Cardiac fibroblast (primary cell): ENCODE results near the gene CARD11.

Experiments used
- DNase-seq, 2 donors: peaks; one replicate each; pipeline versions ENCODE4 v3.0.0 to v3.0.0-alpha.2; 2010; ENCODE audit warnings: low read depth in 2 of 2
- H3K4me3 ChIP-seq, 2 donors: replicated peaks in 1 of 2; 1 replicate in 1 of 2; 2 replicates in 1 of 2; pipeline ENCODE4 v1.5.1; 2011; ENCODE audit warnings: low read depth in 2 of 2, low read length in 2 of 2, mild to moderate bottlenecking in 2 of 2, moderate library complexity in 1 of 2
- TF ChIP-seq, protein P1 (sequence below): IDR thresholded peaks from one replicate; pipeline ENCODE4 v1.5.1; 2011; ENCODE audit warnings: low read depth, mild to moderate bottlenecking, low read length, inconsistent platforms

The CARD11 gene

DNA sequence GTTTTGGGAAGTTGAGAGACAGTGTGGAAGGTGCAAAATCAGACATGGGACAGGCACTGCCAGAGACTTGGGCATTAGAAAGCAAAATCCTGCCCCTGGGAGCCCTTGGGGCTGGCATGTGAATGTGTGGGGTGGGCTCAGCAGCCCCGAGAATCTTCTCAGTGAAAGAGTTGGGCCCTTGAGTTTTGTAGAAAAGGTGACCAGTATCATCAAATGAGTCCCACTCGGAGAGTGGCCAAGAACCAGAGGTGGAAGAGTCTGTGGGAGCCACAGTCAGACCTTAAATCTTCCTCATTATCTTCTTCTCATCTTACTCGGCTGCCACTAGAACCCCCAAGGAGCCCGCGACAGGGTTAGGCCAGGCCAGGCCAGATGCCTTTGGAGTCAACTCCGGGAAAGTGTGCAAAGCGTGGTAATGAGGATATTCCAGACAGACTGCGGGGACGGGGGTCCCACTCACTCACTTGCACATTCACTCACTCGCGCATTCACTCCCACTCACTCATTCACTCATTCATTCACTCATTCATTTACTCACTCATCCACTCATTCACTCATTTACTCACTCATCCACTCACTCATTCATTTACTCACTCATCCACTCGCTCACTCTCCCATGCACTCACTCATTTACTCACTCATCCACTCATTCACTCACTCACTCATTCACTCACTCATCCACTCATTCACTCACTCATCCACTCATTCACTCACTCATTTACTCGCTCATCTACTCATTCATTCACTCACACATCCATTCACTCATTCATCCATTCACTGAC, 74.9 kb downstream of the CARD11 start:
- TF ChIP-seq, protein P1, sequence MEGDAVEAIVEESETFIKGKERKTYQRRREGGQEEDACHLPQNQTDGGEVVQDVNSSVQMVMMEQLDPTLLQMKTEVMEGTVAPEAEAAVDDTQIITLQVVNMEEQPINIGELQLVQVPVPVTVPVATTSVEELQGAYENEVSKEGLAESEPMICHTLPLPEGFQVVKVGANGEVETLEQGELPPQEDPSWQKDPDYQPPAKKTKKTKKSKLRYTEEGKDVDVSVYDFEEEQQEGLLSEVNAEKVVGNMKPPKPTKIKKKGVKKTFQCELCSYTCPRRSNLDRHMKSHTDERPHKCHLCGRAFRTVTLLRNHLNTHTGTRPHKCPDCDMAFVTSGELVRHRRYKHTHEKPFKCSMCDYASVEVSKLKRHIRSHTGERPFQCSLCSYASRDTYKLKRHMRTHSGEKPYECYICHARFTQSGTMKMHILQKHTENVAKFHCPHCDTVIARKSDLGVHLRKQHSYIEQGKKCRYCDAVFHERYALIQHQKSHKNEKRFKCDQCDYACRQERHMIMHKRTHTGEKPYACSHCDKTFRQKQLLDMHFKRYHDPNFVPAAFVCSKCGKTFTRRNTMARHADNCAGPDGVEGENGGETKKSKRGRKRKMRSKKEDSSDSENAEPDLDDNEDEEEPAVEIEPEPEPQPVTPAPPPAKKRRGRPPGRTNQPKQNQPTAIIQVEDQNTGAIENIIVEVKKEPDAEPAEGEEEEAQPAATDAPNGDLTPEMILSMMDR = no peak
- H3K4me3 ChIP-seq = no peak overlapping the region
- no peak for DNase-seq

DNA sequence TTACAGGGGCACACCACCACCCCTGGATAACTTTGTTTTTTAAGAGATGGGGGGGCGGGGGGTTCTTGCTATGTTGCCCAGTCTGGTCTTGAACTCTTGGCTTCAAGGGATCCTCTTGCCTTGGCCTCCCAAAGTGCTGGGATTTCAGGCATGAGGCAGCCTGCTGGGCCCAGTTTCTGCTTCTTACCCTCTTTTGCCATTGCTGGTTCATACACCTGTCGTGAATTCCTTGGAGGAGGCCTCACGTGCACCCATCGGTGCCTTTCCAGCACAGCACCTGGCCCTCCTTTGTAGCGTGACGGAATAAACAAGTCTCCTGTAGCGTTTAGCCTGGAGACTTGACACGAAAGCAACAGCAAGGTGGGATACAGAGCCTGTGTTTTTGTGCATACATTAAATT, 75.5 kb downstream of the CARD11 start:
- no peak overlapping the region for H3K4me3 ChIP-seq
- TF ChIP-seq, protein P1 = no peak
- DNase-seq = no peak

DNA sequence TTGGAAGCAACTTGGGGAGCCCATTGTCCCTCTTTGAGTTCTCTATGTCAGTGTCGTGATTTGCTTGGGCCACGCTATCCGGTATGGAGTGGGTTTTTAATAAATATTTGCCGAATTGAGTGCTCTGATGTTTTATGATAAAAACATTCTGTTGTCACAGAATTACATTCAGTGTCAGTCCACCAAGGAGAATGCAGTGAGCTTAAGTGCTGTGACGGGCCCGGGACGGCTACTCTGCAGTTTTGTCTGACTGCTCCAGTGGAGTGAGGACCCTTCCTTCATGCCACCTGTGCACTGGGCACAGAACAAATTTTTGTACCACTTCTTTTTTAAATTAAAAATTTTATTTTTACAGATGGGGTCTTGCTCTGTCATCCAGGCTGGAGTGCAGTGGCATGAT, 76.0 kb downstream of the CARD11 start:
- DNase-seq = no peak
- TF ChIP-seq, protein P1 = no peak
- no peak overlapping the region for H3K4me3 ChIP-seq

DNA sequence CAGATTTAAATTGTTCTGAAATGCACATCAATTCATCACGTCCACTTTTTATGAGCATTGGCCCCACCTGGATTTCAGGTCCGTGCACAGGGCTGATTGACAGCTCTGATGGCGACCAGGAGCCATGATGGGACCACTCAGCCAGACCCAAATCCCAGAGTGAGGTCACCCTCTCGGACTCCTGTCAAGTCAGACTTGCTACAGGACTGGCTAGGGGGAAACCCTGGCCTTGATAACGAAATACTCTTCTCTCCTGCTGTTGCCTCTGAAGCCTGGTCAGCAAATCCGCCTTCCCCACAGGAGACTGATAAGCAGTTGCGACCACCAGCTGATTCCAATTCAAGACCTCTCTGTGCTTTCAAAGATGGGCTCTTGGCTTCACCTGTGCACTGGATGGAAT, 76.4 kb downstream of the CARD11 start:
- TF ChIP-seq, protein P1 = no peak
- no peak for DNase-seq
- H3K4me3 ChIP-seq = no peak overlapping the region

DNA sequence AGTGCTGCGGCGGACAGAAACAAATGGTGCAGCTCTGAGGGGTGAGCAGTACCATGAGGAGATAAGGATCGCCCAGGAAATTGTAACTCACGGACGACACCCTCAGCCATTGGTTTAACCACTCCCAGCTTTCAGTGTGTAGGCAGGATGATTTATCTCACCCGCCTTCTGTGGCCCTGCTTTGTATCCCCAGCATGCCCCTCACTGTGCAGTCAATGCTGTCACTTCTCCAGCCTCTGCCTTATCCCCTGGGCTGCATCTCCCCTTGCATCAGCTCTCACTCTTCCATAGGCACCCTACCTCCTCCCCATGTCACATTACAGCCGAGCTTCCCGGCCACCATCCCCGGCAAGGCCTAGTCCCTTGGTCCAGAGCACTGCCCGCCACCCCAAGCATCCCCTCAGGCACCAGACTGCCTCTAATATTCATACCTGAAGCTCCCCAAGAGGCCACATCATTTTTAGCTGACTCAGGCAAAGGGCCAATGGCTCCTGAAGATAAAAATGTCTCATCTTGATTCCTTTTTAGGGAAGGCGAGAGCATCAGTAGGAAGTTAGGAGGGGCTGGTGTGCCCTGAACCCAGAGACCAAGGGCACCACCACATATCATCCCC, 77.1 kb downstream of the CARD11 start:
- TF ChIP-seq, protein P1 = no peak
- H3K4me3 ChIP-seq = no peak overlapping the region
- DNase-seq = no peak

DNA sequence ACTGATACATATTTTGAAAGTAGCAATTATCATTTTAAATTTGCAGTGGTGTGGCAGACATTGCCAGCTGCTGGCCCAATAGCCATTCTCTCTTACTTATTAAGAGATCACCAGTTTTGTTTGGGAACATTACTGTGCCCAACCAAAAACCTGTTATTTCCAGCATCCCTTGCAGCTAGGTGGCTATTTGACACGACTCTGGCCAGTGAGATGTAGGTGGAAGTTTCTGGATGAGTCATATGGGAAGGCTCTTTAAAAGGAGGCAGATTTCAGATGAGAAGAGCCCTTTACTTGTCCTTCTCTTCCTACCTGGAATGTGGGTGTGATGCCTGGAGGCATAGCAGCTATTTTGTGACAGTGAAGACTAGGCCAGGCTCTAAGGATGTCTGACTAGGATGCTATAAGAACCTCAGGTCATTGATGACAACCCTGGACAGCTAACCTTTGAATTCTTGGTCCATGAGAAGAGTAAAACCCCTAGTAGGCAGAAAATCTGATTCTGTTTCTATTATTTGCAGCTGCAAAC, 77.9 kb downstream of the CARD11 start:
- H3K4me3 ChIP-seq = no peak overlapping the region
- TF ChIP-seq, protein P1 = no peak
- DNase-seq = no peak
